ENCODE measurements around the gene SLC25A44.
A peak's percentile ranks its signal among the peaks of the same experiment; 100 is the strongest.

Gene SLC25A44

GRCh38 chr1:156226116-156226538 is 32.2 kb downstream of the SLC25A44 start:
- H3K27ac Mint-ChIP-seq, result peak overlapping the region; percentile 89
- H3K4me1 Mint-ChIP-seq, result peaks cover 48% of the 10 kb centered on the region
- no peak overlapping the region for H3K4me3 Mint-ChIP-seq
- peaks cover 51% of the 10 kb centered on the region for H3K36me3 Mint-ChIP-seq
- no peak for DNase-seq
- CTCF ChIA-PET, result interaction anchor here (0.6 to 9.9 kb wide), 13 partner anchors 12 to 130 kb away, joined by 3 to 315 read pairs (median 7); partner anchors contain the start of genes PMF1 and SEMA4A
- H3K27me3 Mint-ChIP-seq, result no peaks in the 10 kb centered on the region
- no peaks in the 10 kb centered on the region for H3K9me3 Mint-ChIP-seq

DNA sequence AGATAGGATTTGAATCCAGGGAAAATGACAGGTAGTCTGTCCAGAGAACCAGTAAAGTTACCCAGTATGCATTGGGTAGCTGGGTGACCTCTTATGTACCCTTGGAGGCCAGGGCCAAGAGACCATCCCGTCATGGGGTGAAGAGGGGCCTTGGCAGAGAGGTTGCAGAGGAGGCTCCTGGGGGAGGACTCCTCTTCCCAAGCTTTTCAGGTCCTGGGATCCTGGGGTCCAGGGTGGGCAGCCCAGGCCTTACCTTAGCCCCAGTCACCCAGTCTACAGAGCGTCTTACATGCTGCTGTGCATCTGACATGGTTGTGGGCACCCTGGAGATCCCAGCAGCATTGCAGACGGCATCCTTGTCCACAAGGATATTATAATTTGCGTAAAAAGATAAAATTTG is 32.9 kb downstream of the SLC25A44 start:
- Mint-ChIP-seq H3K36me3 (peaks cover 46% of the 10 kb centered on the region), H3K4me1 (peaks cover 41% of the 10 kb centered on the region)
- CTCF ChIA-PET, result interaction anchor here (0.6 to 9.9 kb wide), 7 partner anchors 13 to 323 kb away, joined by 3 to 315 read pairs (median 16); partner anchors contain the start of genes PMF1 and SEMA4A

GRCh38 chr1:156228501-156228900 is 34.6 kb downstream of the SLC25A44 start:
- Mint-ChIP-seq H3K9me3 (no peaks in the 10 kb centered on the region), H3K4me1 (peaks cover 24% of the 10 kb centered on the region), H3K4me3 (no peak overlapping the region), H3K27ac (no peak overlapping the region), H3K36me3 (peaks cover 31% of the 10 kb centered on the region), H3K27me3 (no peaks in the 10 kb centered on the region)
- DNase-seq, result no peak
- CTCF ChIA-PET, result interaction anchor here (1.5 to 9.9 kb wide), 2 partner anchors 79 to 91 kb away, joined by 3 to 315 read pairs; partner anchors contain the start of gene SEMA4A

More for the DNA sequence above, 32.9 kb downstream of the SLC25A44 start:
- Mint-ChIP-seq H3K4me3 (no peak overlapping the region), H3K27me3 (no peaks in the 10 kb centered on the region), H3K9me3 (no peaks in the 10 kb centered on the region), H3K27ac (peak overlapping the region; percentile 89)
- no peak for DNase-seq

DNA sequence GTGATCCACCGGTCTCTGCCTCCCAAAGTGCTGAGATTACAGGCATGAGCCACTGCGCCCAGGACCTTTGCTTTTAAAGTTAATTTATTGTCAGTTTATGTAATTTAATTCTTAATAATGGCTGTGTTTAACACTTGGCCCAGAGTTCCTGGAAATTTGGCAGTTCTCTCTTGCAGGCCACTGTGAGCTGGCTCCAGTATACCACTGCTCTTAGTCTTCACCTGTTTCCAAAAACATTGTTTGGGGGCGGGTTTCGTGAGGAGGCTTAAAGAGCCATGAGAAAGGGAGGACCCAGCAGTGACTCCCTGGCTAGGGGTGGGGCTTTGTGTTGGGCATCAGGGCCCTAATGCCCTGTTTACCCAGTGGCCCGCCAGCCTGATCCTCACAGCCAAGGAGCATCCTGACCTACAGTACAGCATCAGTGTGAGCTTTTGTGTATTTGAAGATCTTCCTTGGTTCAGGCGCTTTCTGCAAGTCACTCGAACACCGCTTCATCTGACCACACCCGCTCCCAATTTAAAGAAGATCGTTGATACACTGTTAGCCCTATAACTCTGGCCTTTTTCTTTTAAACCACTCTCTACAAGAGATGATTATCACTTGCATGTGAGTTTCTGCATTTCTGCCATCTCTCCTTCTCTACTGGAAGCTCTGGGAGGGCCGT is 36.0 kb downstream of the SLC25A44 start:
- no peak for DNase-seq
- Mint-ChIP-seq H3K27me3 (no peaks in the 10 kb centered on the region), H3K36me3 (peaks cover 27% of the 10 kb centered on the region), H3K27ac (no peak overlapping the region), H3K9me3 (no peaks in the 10 kb centered on the region), H3K4me1 (peaks cover 17% of the 10 kb centered on the region), H3K4me3 (no peak overlapping the region)
- CTCF ChIA-PET, result interaction anchor here (0.7 to 9.9 kb wide), 2 partner anchors 81 to 369 kb away, joined by 3 to 315 read pairs; partner anchors contain the start of gene SEMA4A

DNA sequence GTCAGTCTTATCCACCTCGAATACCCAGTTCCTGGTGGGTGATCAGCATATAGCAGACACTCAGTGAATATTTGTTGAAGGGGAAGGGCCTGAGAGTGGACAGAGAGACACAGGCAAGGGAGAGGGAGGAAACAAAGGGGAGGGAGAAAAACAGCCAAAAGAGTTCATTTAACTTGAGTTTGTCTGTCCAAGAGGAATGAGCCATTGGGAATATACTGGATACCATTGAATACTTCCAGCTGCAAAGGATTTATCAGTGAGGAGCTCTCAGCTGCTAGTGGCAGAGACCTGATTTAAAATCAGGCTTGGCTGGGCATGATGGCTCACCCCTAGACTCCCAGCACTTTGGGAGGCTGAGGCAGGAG is 36.6 kb downstream of the SLC25A44 start:
- H3K36me3 Mint-ChIP-seq, result peaks cover 26% of the 10 kb centered on the region
- DNase-seq, result no peak
- H3K27me3 Mint-ChIP-seq, result no peaks in the 10 kb centered on the region
- H3K4me3 Mint-ChIP-seq, result no peak overlapping the region
- no peaks in the 10 kb centered on the region for H3K9me3 Mint-ChIP-seq
- H3K4me1 Mint-ChIP-seq, result peaks cover 14% of the 10 kb centered on the region
- no peak overlapping the region for H3K27ac Mint-ChIP-seq
- CTCF ChIA-PET, result interaction anchor here (9.9 kb wide), 1 partner anchor 81 kb away, joined by 315 read pairs; the partner anchor contains the start of gene SEMA4A

- H3K4me3 Mint-ChIP-seq, result no peak overlapping the region
- no peak for DNase-seq
- H3K9me3 Mint-ChIP-seq, result no peaks in the 10 kb centered on the region
- H3K36me3 Mint-ChIP-seq, result peaks cover 28% of the 10 kb centered on the region
- no peaks in the 10 kb centered on the region for H3K27me3 Mint-ChIP-seq
- CTCF ChIA-PET, result interaction anchor here (0.5 to 1.1 kb wide), 3 partner anchors 10 to 87 kb away, joined by 3 read pairs; no protein-coding TSS in a partner anchor
- peaks cover 2% of the 10 kb centered on the region for H3K4me1 Mint-ChIP-seq
- no peak overlapping the region for H3K27ac Mint-ChIP-seq
Observed at GRCh38 chr1:156232201-156232894, 38.4 kb downstream of the SLC25A44 start.

GRCh38 chr1:156233426-156234127 is 39.7 kb downstream of the SLC25A44 start:
- H3K27ac Mint-ChIP-seq, result no peak overlapping the region
- CTCF ChIA-PET, result interaction anchor here (1.0 to 1.1 kb wide), 2 partner anchors 86 to 88 kb away, joined by 3 read pairs; no protein-coding TSS in a partner anchor
- no peaks in the 10 kb centered on the region for H3K27me3 Mint-ChIP-seq
- H3K9me3 Mint-ChIP-seq, result no peaks in the 10 kb centered on the region
- no peak for DNase-seq
- H3K36me3 Mint-ChIP-seq, result peaks cover 27% of the 10 kb centered on the region
- H3K4me3 Mint-ChIP-seq, result no peak overlapping the region
- H3K4me1 Mint-ChIP-seq, result no peaks in the 10 kb centered on the region

DNA sequence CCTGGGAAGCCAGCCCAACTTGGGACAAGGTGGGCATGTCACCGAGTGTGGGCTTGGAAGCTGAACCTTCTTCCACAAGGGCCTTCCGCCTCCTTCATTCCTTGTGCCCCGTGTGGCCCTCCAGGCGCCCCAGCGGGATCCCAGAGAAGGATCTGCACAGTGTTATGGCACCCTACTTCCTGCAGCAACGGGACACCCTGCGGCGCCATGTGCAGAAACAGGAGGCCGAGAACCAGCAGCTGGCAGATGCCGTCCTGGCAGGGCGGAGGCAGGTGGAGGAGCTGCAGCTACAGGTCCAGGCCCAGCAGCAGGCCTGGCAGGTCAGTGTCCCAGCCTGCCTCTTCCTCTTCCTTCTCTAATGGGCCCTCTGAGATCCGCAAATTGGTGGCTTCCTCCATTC is 42.3 kb downstream of the SLC25A44 start:
- Mint-ChIP-seq H3K36me3 (peaks cover 25% of the 10 kb centered on the region), H3K27me3 (no peaks in the 10 kb centered on the region), H3K27ac (no peak overlapping the region), H3K4me1 (no peaks in the 10 kb centered on the region), H3K9me3 (no peaks in the 10 kb centered on the region), H3K4me3 (no peak overlapping the region)
- CTCF ChIA-PET, result interaction anchor here (1.5 kb wide), 1 partner anchor 9 kb away, joined by 3 read pairs; no protein-coding TSS in a partner anchor
- no peak for DNase-seq

DNA sequence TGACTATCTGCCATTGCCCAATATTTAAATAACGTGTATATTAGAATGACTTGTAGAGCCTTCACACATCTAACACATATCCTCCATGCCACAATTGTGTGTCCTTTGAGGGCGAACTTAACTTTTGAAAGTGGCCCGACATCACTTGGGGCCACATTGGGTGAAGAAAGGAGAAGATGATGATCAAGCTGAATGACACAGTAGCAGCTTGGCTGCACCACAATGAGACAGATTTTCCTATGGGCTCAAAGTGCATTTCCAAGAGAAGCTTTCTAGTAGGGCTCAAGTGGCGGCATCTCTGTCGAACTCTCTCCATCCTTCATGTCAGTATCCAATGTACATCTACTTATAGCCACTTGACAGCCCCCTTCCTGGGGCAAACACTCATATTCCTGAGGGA is 44.3 kb downstream of the SLC25A44 start:
- Mint-ChIP-seq H3K36me3 (peaks cover 25% of the 10 kb centered on the region), H3K9me3 (no peaks in the 10 kb centered on the region), H3K27ac (no peak overlapping the region), H3K27me3 (no peaks in the 10 kb centered on the region), H3K4me3 (no peak overlapping the region), H3K4me1 (no peaks in the 10 kb centered on the region)
- DNase-seq, result no peak
- CTCF ChIA-PET, result no interaction called here

- Mint-ChIP-seq H3K27ac (no peak overlapping the region), H3K4me3 (no peak overlapping the region), H3K9me3 (no peaks in the 10 kb centered on the region), H3K4me1 (peaks cover 19% of the 10 kb centered on the region), H3K36me3 (peaks cover 20% of the 10 kb centered on the region), H3K27me3 (peaks cover 3% of the 10 kb centered on the region)
- CTCF ChIA-PET, result interaction anchor here (0.6 kb wide), 2 partner anchors 74 to 99 kb away, joined by 3 read pairs; no protein-coding TSS in a partner anchor
- no peak for DNase-seq
Observed at GRCh38 chr1:156241311-156241811, 47.5 kb downstream of the SLC25A44 start.

DNA sequence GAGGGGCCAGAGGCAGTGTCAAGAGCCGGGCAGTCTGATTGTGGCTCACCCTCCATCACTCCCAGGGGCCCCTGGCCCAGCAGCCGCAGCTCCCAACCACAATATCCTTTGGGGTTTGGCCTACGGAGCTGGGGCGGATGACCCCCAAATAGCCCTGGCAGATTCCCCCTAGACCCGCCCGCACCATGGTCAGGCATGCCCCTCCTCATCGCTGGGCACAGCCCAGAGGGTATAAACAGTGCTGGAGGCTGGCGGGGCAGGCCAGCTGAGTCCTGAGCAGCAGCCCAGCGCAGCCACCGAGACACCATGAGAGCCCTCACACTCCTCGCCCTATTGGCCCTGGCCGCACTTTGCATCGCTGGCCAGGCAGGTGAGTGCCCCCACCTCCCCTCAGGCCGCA is 48.0 kb downstream of the SLC25A44 start, which contains the start of gene BGLAP:
Gene BGLAP, plus strand, starts transcription at position 259 of the 400 bp plus-strand sequence. Its CDS starts 48 bp downstream, at position 307.
- Mint-ChIP-seq H3K27me3 (peaks cover 3% of the 10 kb centered on the region), H3K27ac (no peak within 1 kb of the TSS), H3K9me3 (no peaks in the 10 kb centered on the region), H3K4me1 (peaks cover 19% of the 10 kb centered on the region), H3K36me3 (peaks cover 17% of the 10 kb centered on the region), H3K4me3 (no peak within 1 kb of the TSS)
- CTCF ChIA-PET, result interaction anchor here (0.6 kb wide), 1 partner anchor 100 kb away, joined by 3 read pairs; no protein-coding TSS in a partner anchor
- DNase-seq, result no peak

GRCh38 chr1:156242738-156243137 is 48.8 kb downstream of the SLC25A44 start:
- no peak overlapping the region for H3K27ac Mint-ChIP-seq
- no peaks in the 10 kb centered on the region for H3K9me3 Mint-ChIP-seq
- CTCF ChIA-PET, result interaction anchor here (0.6 kb wide), 1 partner anchor 122 kb away, joined by 3 read pairs; no protein-coding TSS in a partner anchor
- no peak overlapping the region for H3K4me3 Mint-ChIP-seq
- peaks cover 13% of the 10 kb centered on the region for H3K36me3 Mint-ChIP-seq
- H3K4me1 Mint-ChIP-seq, result peaks cover 19% of the 10 kb centered on the region
- DNase-seq, result no peak
- H3K27me3 Mint-ChIP-seq, result peaks cover 3% of the 10 kb centered on the region

DNA sequence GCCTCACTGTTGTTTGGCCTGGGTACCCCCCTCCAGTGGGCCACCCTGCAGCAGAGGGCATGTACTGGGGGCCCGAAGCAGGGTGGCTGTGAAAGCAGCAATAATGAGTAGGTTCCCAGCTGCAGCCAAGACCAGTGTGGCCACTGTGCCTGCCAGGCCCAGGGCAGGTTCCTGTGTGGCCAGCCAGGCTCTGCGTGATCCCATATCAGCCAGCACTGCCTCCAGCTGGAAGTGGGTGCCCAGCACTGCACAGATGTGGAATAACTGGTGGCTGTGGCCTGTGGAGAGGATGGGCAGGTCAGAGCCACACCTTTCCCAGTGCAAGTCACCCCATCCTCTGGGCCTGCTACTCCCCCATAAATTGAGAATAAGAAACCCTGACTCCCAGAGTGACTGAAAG is 50.2 kb downstream of the SLC25A44 start:
- Mint-ChIP-seq H3K27ac (no peak overlapping the region), H3K4me3 (no peak overlapping the region), H3K9me3 (no peaks in the 10 kb centered on the region), H3K4me1 (peaks cover 19% of the 10 kb centered on the region), H3K36me3 (peaks cover 9% of the 10 kb centered on the region), H3K27me3 (peaks cover 3% of the 10 kb centered on the region)
- CTCF ChIA-PET, result no interaction called here
- no peak for DNase-seq

Data from activated naive CD4-positive, alpha-beta T cell treated with anti-CD3 and anti-CD28 coated beads, Interleukin-2, amount 10 ng/mL, durations not matched to agents 7 days and 5 days (primary cell).